ENCODE data around the gene CCT4.
"Not testable (repeated sequence)": the region's sequence is repeated elsewhere in the genome, so short reads cannot be mapped to it uniquely, and the experiment has no call there.

The CCT4 gene

GRCh38 chr2:61924895-61925663 lies 36.6 kb upstream of the CCT4 start:
- TF ChIP-seq ARNT (IDR thresholded peaks at IDR 0.05) (no peak), FOXK2 (IDR thresholded peaks at IDR 0.05) (no peak), PKNOX1 (IDR thresholded peaks at IDR 0.05) (no peak), TARDBP (IDR thresholded peaks at IDR 0.05) (no peak), L3MBTL2 (conservative IDR thresholded peaks at IDR 0.05) (no peak), CTBP1 (IDR thresholded peaks at IDR 0.05; ENCODE audit: borderline replicate concordance) (no peak), SP1 (IDR thresholded peaks at IDR 0.05) (no peak), ZNF384 (IDR thresholded peaks at IDR 0.05) (no peak), FOXA1 (IDR thresholded peaks at IDR 0.05) (no peak)
- ChIA-PET CTCF (no interaction called here), POLR2A (no interaction called here)
- no peak for DNase-seq (ENCODE audit: extremely low spot score)

- DNase-seq (ENCODE audit: extremely low spot score): no peak
- TF ChIP-seq FOXK2 (IDR thresholded peaks at IDR 0.05) (no peak), ZNF384 (IDR thresholded peaks at IDR 0.05) (no peak), ARNT (IDR thresholded peaks at IDR 0.05) (no peak), SP1 (IDR thresholded peaks at IDR 0.05) (no peak), L3MBTL2 (conservative IDR thresholded peaks at IDR 0.05) (no peak), NFRKB (IDR thresholded peaks at IDR 0.05) (no peak), FOXA1 (IDR thresholded peaks at IDR 0.05) (no peak), HDGF (IDR thresholded peaks at IDR 0.05; ENCODE audit: borderline replicate concordance) (no peak), LEF1 (IDR thresholded peaks at IDR 0.05; ENCODE audit: borderline replicate concordance) (no peak), ELF4 (IDR thresholded peaks at IDR 0.05) (no peak), CTBP1 (IDR thresholded peaks at IDR 0.05; ENCODE audit: borderline replicate concordance) (no peak), SUZ12 (IDR thresholded peaks at IDR 0.05) (no peak), BHLHE40 (IDR thresholded peaks at IDR 0.05; ENCODE audit: borderline replicate concordance) (no peak), TARDBP (IDR thresholded peaks at IDR 0.05) (no peak)
- POLR2A ChIA-PET: no interaction called here
- CTCF ChIA-PET: interaction anchor here (0.7 kb wide), 1 partner anchor 489 kb away, joined by 3 read pairs; no protein-coding TSS in a partner anchor
Observed at GRCh38 chr2:61922714-61923113, 34.3 kb upstream of the CCT4 start.

GRCh38 chr2:61920548-61920947 lies 32.1 kb upstream of the CCT4 start:
- ChIA-PET POLR2A (no interaction called here), CTCF (interaction anchor here (1.5 kb wide), 1 partner anchor 490 kb away, joined by 3 read pairs; no protein-coding TSS in a partner anchor)
- TF ChIP-seq L3MBTL2 (conservative IDR thresholded peaks at IDR 0.05): no peak
- no peak for TF ChIP-seq FOXK2 (IDR thresholded peaks at IDR 0.05)
- TF ChIP-seq SUZ12 (IDR thresholded peaks at IDR 0.05): no peak
- TF ChIP-seq CTBP1 (IDR thresholded peaks at IDR 0.05; ENCODE audit: borderline replicate concordance): no peak
- no peak for TF ChIP-seq HDGF (IDR thresholded peaks at IDR 0.05; ENCODE audit: borderline replicate concordance)
- TF ChIP-seq ARNT (IDR thresholded peaks at IDR 0.05): no peak
- no peak for TF ChIP-seq BHLHE40 (IDR thresholded peaks at IDR 0.05; ENCODE audit: borderline replicate concordance)
- DNase-seq (ENCODE audit: extremely low spot score): no peak

- DNase-seq (ENCODE audit: extremely low spot score); CTCF ChIA-PET; POLR2A ChIA-PET: not testable (repeated sequence)
Observed at GRCh38 chr2:61914794-61915193, 26.3 kb upstream of the CCT4 start.

GRCh38 chr2:61911510-61911909 lies 23.1 kb upstream of the CCT4 start:
- TF ChIP-seq FOXA1 (IDR thresholded peaks at IDR 0.05) (no peak), PKNOX1 (IDR thresholded peaks at IDR 0.05) (no peak), FOXM1 (IDR thresholded peaks at IDR 0.05; ENCODE audit: borderline replicate concordance) (no peak), TARDBP (IDR thresholded peaks at IDR 0.05) (no peak), ZNF384 (IDR thresholded peaks at IDR 0.05) (no peak), LEF1 (IDR thresholded peaks at IDR 0.05; ENCODE audit: borderline replicate concordance) (no peak), SUZ12 (IDR thresholded peaks at IDR 0.05) (no peak), L3MBTL2 (conservative IDR thresholded peaks at IDR 0.05) (no peak), SP1 (IDR thresholded peaks at IDR 0.05) (no peak)
- no peak for DNase-seq (ENCODE audit: extremely low spot score)
- ChIA-PET CTCF (no interaction called here), POLR2A (no interaction called here)

GRCh38 chr2:61910603-61911002 lies 22.1 kb upstream of the CCT4 start:
- ChIA-PET CTCF (interaction anchor here (0.7 kb wide), 1 partner anchor 181 kb away, joined by 3 read pairs; no protein-coding TSS in a partner anchor), POLR2A (no interaction called here)
- TF ChIP-seq BHLHE40 (IDR thresholded peaks at IDR 0.05; ENCODE audit: borderline replicate concordance) (no peak), CTBP1 (IDR thresholded peaks at IDR 0.05; ENCODE audit: borderline replicate concordance) (no peak), ZNF384 (IDR thresholded peaks at IDR 0.05) (no peak), FOXA1 (IDR thresholded peaks at IDR 0.05) (no peak), FOXK2 (IDR thresholded peaks at IDR 0.05) (no peak), ELF4 (IDR thresholded peaks at IDR 0.05) (no peak), HDGF (IDR thresholded peaks at IDR 0.05; ENCODE audit: borderline replicate concordance) (no peak), FOXM1 (IDR thresholded peaks at IDR 0.05; ENCODE audit: borderline replicate concordance) (no peak), L3MBTL2 (conservative IDR thresholded peaks at IDR 0.05) (no peak), SUZ12 (IDR thresholded peaks at IDR 0.05) (no peak), SP1 (IDR thresholded peaks at IDR 0.05) (no peak), NFRKB (IDR thresholded peaks at IDR 0.05) (no peak), ARNT (IDR thresholded peaks at IDR 0.05) (no peak), PKNOX1 (IDR thresholded peaks at IDR 0.05) (no peak), TARDBP (IDR thresholded peaks at IDR 0.05) (no peak), LEF1 (IDR thresholded peaks at IDR 0.05; ENCODE audit: borderline replicate concordance) (no peak)
- DNase-seq (ENCODE audit: extremely low spot score): no peak
